ENCODE measurements around the gene FRMD7.
"Not testable (repeated sequence)": the region's sequence is repeated elsewhere in the genome, so short reads cannot be mapped to it uniquely, and the experiment has no call there.

The FRMD7 gene

GRCh38 chrX:132092439-132093065 lies 35.3 kb downstream of the FRMD7 start:
- no peak for DNase-seq

- no peak for DNase-seq
These were observed 37.2 kb downstream of the FRMD7 start for GRCh38 chrX:132090403-132091159.

- DNase-seq = no peak
These were observed 39.0 kb downstream of the FRMD7 start for GRCh38 chrX:132088864-132089263.

- DNase-seq = no peak
These were observed 41.1 kb downstream of the FRMD7 start for GRCh38 chrX:132086672-132087071.

- DNase-seq = no peak
These were observed 42.0 kb downstream of the FRMD7 start for GRCh38 chrX:132085786-132086185.

GRCh38 chrX:132077912-132078311 lies 49.9 kb downstream of the FRMD7 start:
- no peak for DNase-seq

- DNase-seq = no peak
These were observed 50.4 kb downstream of the FRMD7 start for GRCh38 chrX:132077414-132077813.

GRCh38 chrX:132071254-132071653 lies 56.6 kb downstream of the FRMD7 start:
- no peak for DNase-seq

GRCh38 chrX:132068405-132068804 lies 59.4 kb downstream of the FRMD7 start:
- no peak for DNase-seq

GRCh38 chrX:132063862-132064261 lies 64.0 kb downstream of the FRMD7 start:
- DNase-seq = no peak

GRCh38 chrX:132063334-132063733 lies 64.5 kb downstream of the FRMD7 start:
- no peak for DNase-seq

GRCh38 chrX:132059973-132060540 lies 67.8 kb downstream of the FRMD7 start:
- DNase-seq = no peak

- DNase-seq = no peak
These were observed 68.8 kb downstream of the FRMD7 start for GRCh38 chrX:132058975-132059374.

- DNase-seq = no peak
These were observed 69.8 kb downstream of the FRMD7 start for GRCh38 chrX:132058050-132058449.

GRCh38 chrX:132051778-132052177 lies 76.0 kb downstream of the FRMD7 start:
- DNase-seq = not testable (repeated sequence)

GRCh38 chrX:132046533-132046932 lies 81.3 kb downstream of the FRMD7 start:
- DNase-seq = no peak

GRCh38 chrX:132045456-132045855 lies 82.4 kb downstream of the FRMD7 start:
- no peak for DNase-seq

- no peak for DNase-seq
These were observed 82.9 kb downstream of the FRMD7 start for GRCh38 chrX:132044953-132045352.

- no peak for DNase-seq
These were observed 83.8 kb downstream of the FRMD7 start for GRCh38 chrX:132043977-132044376.

- no peak for DNase-seq
These were observed 86.8 kb downstream of the FRMD7 start for GRCh38 chrX:132041015-132041414.

GRCh38 chrX:132040066-132040465 lies 87.8 kb downstream of the FRMD7 start:
- no peak for DNase-seq

GRCh38 chrX:132037479-132037993 lies 90.3 kb downstream of the FRMD7 start:
- no peak for DNase-seq

- DNase-seq = no peak
These were observed 93.2 kb downstream of the FRMD7 start for GRCh38 chrX:132034648-132035047.

GRCh38 chrX:132033166-132033565 lies 94.7 kb downstream of the FRMD7 start:
- DNase-seq = no peak

Data from right kidney (tissue), 1 donor.